ENCODE data around the gene CLK2. TPM values are rescaled to one million over a fixed set of nuclear protein-coding genes. Genes with fewer than 3 reads are reported as not detected.
A peak's percentile ranks its signal among the peaks of the same experiment; 100 is the strongest.

The CLK2 gene
- total and polyA plus RNA-seq, 10 donors: 38.6 to 89.9 (median 74.6) TPM

- H3K27ac ChIP-seq: no peak overlapping the region
- DNase-seq: no peak
- H3K4me1 ChIP-seq: peaks cover 10 to 29% (median 24%) of the 10 kb centered on the region in 6 donors
- H3K4me3 ChIP-seq: no peak overlapping the region
- peaks cover 0 to 8% (median 0%) of the 10 kb centered on the region in 7 donors for H3K27me3 ChIP-seq (replicated peaks in 1 of 7)
- H3K9me3 ChIP-seq: no peaks in the 10 kb centered on the region
- WGBS, 5 donors: 80 to 91% (median 82%) methylated on average over 2 of the region's 2 CpGs
- no peak for TF ChIP-seq POLR2A (IDR thresholded peaks at IDR 0.05)
- no peak for TF ChIP-seq CTCF (IDR thresholded peaks at IDR 0.05 in 8 of 11, conservative IDR thresholded peaks at IDR 0.05 in 3 of 11)
- TF ChIP-seq POLR2AphosphoS5 (IDR thresholded peaks at IDR 0.05): no peak
- intact Hi-C loops (cut with DNase I; ENCODE audit: low total_unique reads): loop anchor here (10.0 kb wide), 1 partner anchor 46 kb away; the partner anchor contains the start of gene RUSC1
- peaks cover 0 to 4% (median 0%) of the 10 kb centered on the region in 6 donors for H3K36me3 ChIP-seq
These were observed 6.0 kb upstream of the CLK2 start for GRCh38 chr1:155279268-155279667.

- H3K4me1 ChIP-seq: peaks cover 12 to 34% (median 28%) of the 10 kb centered on the region in 6 donors
- peak overlapping the region in 1 of 8 donors; percentile 85 for H3K4me3 ChIP-seq
- TF ChIP-seq CTCF (IDR thresholded peaks at IDR 0.05 in 8 of 11, conservative IDR thresholded peaks at IDR 0.05 in 3 of 11) (no peak), POLR2A (IDR thresholded peaks at IDR 0.05) (no peak)
- H3K27me3 ChIP-seq (replicated peaks in 1 of 7): peaks cover 0 to 8% (median 0%) of the 10 kb centered on the region in 7 donors
- WGBS, 5 donors: 56 to 72% (median 65%) methylated on average over 10 of the region's 10 CpGs
- H3K9me3 ChIP-seq: no peaks in the 10 kb centered on the region
- no peak for DNase-seq
- peaks cover 0 to 4% (median 0%) of the 10 kb centered on the region in 6 donors for H3K36me3 ChIP-seq
- intact Hi-C loops (cut with DNase I; ENCODE audit: low total_unique reads): loop anchor here (10.0 kb wide), 1 partner anchor 46 kb away; the partner anchor contains the start of gene RUSC1
- H3K27ac ChIP-seq: peak overlapping the region in 1 of 8 donors; percentile 0
These were observed 5.4 kb upstream of the CLK2 start for GRCh38 chr1:155278689-155279160.

GRCh38 chr1:155277902-155278688 lies 4.8 kb upstream of the CLK2 start:
- H3K27ac ChIP-seq: peak overlapping the region in 4 of 8 donors; percentile 1 to 73 (median 68)
- WGBS, 5 donors: 1 to 3% (median 1%) methylated on average over 15 to 29 of the region's 29 CpGs

More at GRCh38 chr1:155277902-155278688, 4.8 kb upstream of the CLK2 start:
- Histone ChIP-seq H3K36me3 (peaks cover 0 to 4% (median 0%) of the 10 kb centered on the region in 6 donors), H3K4me3 (peak overlapping the region; percentile 49 to 86 (median 70)), H3K9me3 (no peaks in the 10 kb centered on the region), H3K4me1 (peaks cover 14 to 38% (median 32%) of the 10 kb centered on the region in 6 donors), H3K27me3 (replicated peaks in 1 of 7) (peaks cover 0 to 8% (median 0%) of the 10 kb centered on the region in 7 donors)
- TF ChIP-seq CTCF (IDR thresholded peaks at IDR 0.05 in 8 of 11, conservative IDR thresholded peaks at IDR 0.05 in 3 of 11) (peak in 5 of 11 experiments; percentile 18 to 32 (median 24)), POLR2A (IDR thresholded peaks at IDR 0.05) (no peak), POLR2AphosphoS5 (IDR thresholded peaks at IDR 0.05) (no peak)
- DNase-seq: peak; percentile 87
- intact Hi-C loops (cut with DNase I; ENCODE audit: low total_unique reads): loop anchor here (10.0 kb wide), 1 partner anchor 47 kb away; the partner anchor contains the start of gene RUSC1
